VCaP (cell line): ENCODE results near the gene FBXO24.
A peak's percentile ranks its signal among the peaks of the same experiment; 100 is the strongest.

Source experiments
- H3K27ac ChIP-seq: fragments of 450-650 bp; 2 replicates; pipeline ENCODE4 v1.5.1; 2017
- CTCF ChIP-seq: fragments of 450-650 bp; conservative IDR thresholded peaks from 2 replicates; pipeline ENCODE4 v1.5.1; 2017; ENCODE audit warnings: mild to moderate bottlenecking, moderate library complexity

The FBXO24 gene

GRCh38 chr7:100573691-100574361 lies 12.3 kb upstream of the FBXO24 start, which contains the start of gene SAP25:
TSS of gene SAP25 (minus strand) at chr7:100573900. CDS start at chr7:100573742, 158 bp downstream.
- no peak within 1 kb of the TSS for H3K27ac ChIP-seq

DNA sequence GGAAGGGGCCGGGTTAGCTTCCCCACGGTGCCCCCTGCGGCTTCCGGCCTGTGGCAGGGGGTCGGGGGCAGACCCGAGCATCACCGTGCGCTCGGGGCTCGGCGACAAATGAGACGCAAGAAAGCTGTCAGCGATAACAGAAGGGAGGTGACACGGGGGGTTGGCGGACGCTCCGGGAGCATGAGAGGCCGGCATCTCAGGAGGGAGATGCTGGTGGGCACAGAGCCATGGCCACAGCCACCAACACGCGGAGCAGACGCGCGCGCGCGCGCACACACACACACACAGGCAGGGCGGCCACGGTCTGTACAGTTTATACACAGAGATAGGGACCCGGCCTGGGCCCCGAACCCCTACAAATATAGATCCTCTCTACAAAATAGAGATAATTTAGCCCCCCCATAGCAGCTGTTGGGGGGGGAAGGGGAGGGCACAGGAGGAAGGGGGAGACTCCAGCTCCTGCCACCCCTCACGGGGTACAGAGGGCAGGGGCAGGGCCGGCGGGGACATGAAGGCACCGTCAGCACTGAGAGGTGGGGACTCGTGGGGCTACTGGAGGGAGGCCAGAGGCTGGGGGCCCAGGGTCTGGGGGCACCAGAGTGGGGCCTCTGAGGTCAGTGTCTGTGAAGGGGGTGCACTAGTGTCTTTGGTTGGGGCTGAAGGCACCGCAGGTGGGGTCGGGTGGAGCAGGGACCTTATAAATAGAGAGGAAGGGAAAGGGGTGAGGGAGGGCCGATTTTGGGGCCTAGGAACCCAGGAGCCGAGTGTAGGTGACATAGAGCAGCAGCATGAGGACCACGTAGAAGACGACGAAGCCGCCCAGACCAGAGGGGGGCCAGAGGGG lies 11.5 kb upstream of the FBXO24 start:
- TF ChIP-seq CTCF: no peak
- no peak overlapping the region for H3K27ac ChIP-seq

More at GRCh38 chr7:100573691-100574361, 12.3 kb upstream of the FBXO24 start, which contains the start of gene SAP25:
- peak; percentile 13; the same call in 1 of the 2 replicates for TF ChIP-seq CTCF

DNA sequence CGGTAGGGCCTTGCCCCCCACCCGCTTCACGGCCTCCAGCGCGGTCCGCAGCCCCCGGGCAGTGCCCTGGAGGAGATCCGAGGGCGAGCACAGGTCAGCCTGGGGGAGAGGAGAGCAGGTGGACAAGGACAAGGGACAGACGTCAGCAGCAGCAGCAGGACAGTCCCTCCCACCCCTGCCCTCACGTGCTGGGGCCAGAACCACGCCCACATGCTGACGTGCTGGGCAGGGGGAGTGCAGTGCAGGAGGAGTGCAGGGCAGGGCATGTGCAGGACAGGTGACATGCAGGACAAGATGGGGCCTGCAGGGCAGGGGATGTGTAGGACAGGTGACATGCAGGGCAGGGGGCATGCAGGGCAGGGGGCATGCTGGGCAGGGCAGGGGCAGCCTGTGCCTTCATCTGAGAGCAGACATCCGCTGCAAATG lies 10.9 kb upstream of the FBXO24 start:
- TF ChIP-seq CTCF: no peak
- no peak overlapping the region for H3K27ac ChIP-seq

DNA sequence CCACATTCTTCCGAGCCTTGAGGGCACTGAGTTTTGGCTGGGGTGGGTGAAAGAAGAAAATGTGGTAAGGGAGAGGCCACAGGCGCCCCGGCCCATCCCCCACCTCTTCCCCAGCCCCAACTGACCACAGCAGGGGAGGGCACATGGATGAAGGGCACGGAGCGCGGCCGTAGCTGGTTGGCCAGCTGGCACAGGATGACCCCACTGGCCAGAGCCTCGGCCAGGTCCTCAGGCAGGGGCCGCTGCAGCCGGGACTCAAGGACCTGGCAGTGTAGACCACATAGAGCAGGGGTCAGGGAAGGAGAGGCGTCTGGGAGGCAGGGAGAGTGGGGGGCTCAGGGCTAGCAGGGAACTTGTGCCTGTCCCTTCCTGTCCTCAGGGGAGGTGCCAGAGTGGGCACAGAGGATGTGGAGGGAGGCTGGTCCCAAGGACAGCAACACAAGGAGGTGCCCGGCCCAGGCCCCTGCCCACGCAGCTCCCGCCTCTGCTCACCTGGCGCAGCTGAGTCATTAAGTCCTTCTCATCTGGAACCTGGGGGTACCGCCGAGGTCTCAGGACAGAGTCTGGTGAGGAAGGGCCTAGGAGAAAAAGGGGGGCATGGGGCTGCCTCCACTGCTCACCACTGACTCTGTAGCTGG lies 10.3 kb upstream of the FBXO24 start:
- H3K27ac ChIP-seq: no peak overlapping the region
- TF ChIP-seq CTCF: no peak

- no peak overlapping the region for H3K27ac ChIP-seq
- TF ChIP-seq CTCF: no peak
Observed at GRCh38 chr7:100576384-100576993, 9.6 kb upstream of the FBXO24 start.

- H3K27ac ChIP-seq: no peak overlapping the region
- TF ChIP-seq CTCF: no peak
Observed at GRCh38 chr7:100577103-100577502, 9.0 kb upstream of the FBXO24 start.

DNA sequence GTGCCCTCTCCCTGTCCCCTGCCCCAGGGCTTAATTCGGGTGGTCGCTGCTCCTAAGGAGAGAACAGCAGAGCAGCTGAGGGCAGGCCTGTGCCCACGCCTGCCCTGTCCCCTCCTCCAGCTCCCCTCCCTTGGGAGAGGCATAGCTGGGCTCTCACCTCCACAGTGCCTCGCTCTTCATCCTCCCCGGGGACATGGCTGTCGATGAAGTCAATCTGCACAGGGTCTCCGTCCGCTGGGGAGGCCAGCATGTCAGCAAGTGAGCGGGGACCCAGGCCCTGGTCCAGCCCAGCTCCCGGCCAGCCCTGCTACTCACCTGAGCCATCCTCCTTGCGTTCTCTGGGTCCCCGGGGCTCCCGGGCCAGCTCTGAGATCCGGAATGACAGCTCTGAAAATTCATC lies 8.6 kb upstream of the FBXO24 start:
- TF ChIP-seq CTCF: no peak
- no peak overlapping the region for H3K27ac ChIP-seq
